Upper lobe of left lung (tissue), 6 donors: ENCODE data around the gene ADAMTS13. TPM values are rescaled to one million over a fixed set of nuclear protein-coding genes. Genes with fewer than 3 reads are reported as not detected.

Source experiments
- ATAC-seq, 2 donors: fragments of 200-7000 bp; cut with Tn5 transposase; one replicate each; pipeline ENCODE4 v1.9.1; 2022; ENCODE audit warnings: mild to moderate bottlenecking in 2 of 2, moderate library complexity in 2 of 2; ENCODE audit not compliant: low FRiP score in 2 of 2
- DNase-seq, 2 donors: peaks; one replicate each; pipeline ENCODE4 v3.0.0-alpha.2; 2019 to 2020
- H3K27ac ChIP-seq, 4 donors: fragments of 200-600 bp; sonication (generic); one replicate each; pipeline ENCODE4 v1.5.1; 2016 to 2019
- H3K27me3 ChIP-seq, 4 donors: fragments of 200-600 bp; sonication (generic); one replicate each; pipeline ENCODE4 v1.5.1; 2017 to 2019
- H3K36me3 ChIP-seq, 4 donors: fragments of 200-600 bp; sonication (generic); one replicate each; pipeline ENCODE4 v1.5.1; 2016 to 2019
- H3K4me1 ChIP-seq, 4 donors: fragments of 200-600 bp; sonication (generic); one replicate each; pipeline ENCODE4 v1.5.1; 2018 to 2019
- H3K4me3 ChIP-seq, 4 donors: fragments of 200-600 bp; sonication (generic); one replicate each; pipeline ENCODE4 v1.5.1; 2017 to 2019; ENCODE audit warnings: mild to moderate bottlenecking in 2 of 4, moderate library complexity in 1 of 4
- H3K9me3 ChIP-seq, 4 donors: fragments of 200-600 bp; sonication (generic); one replicate each; pipeline ENCODE4 v1.5.1; 2018 to 2019
- CTCF ChIP-seq, 6 experiments: fragments of 450-650 bp in 4 of 6; fragments of 200-600 bp in 2 of 6; sonication (generic) in 2 of 6; IDR thresholded peaks; one replicate each; pipeline ENCODE4 v1.5.1; 2016 to 2019; ENCODE audit warnings: antibody characterized with exemption in 6 of 6
- EP300 ChIP-seq, 4 donors: sonication (generic); formaldehyde crosslinking; IDR thresholded peaks; one replicate each; pipeline ENCODE4 v1.5.1; 2017; ENCODE audit warnings: antibody characterized with exemption in 4 of 4, control low read depth in 2 of 4
- POLR2A ChIP-seq, 4 donors: fragments of 450-650 bp; IDR thresholded peaks; one replicate each; pipeline ENCODE4 v1.5.1; 2016 to 2017; ENCODE audit warnings: antibody characterized with exemption in 4 of 4, mild to moderate bottlenecking in 2 of 4
- POLR2AphosphoS5 ChIP-seq, 2 donors: sonication (generic); formaldehyde crosslinking; IDR thresholded peaks; one replicate each; pipeline ENCODE4 v1.5.1; 2017; ENCODE audit warnings: antibody characterized with exemption in 2 of 2
- WGBS, 2 donors: methylation state at CpG; one replicate each; pipeline ENCODE4 v1.1.5; 2017 to 2018; 5-methylcytosine and 5-hydroxymethylcytosine counted together
- total RNA-seq, 6 donors: library from RNA; depleted of rRNA in 4 of 6; stranded (reverse); fragments of >200 nt in 4 of 6; gene quantifications; one replicate each; pipeline versions ENCODE4 v1.1.0 to v1.2.1, GENCODE V29; 2016 to 2021
- donor health status: DM: no; HTN: no; CAD: no; lungs with moderate emphysema.
- donor health status: DM: no; HTN: yes; CAD: no; lungs with severe emphysema.

Gene ADAMTS13
- total RNA-seq, 6 donors from 2014 or later, result 1.4 to 9.4 (median 2.5) TPM

- DNase-seq (no peak), ATAC-seq (no peak)
- no peak overlapping the region for H3K4me3 ChIP-seq
- 96 to 97% methylated on average over 1 of the region's 1 CpG for WGBS, 2 donors
- H3K27me3 ChIP-seq, result no peaks in the 10 kb centered on the region
- TF ChIP-seq EP300 (IDR thresholded peaks at IDR 0.05), result no peak
- no peak for TF ChIP-seq POLR2A (IDR thresholded peaks at IDR 0.05)
- TF ChIP-seq POLR2AphosphoS5 (IDR thresholded peaks at IDR 0.05), result no peak
- no peak for TF ChIP-seq CTCF (IDR thresholded peaks at IDR 0.05)
- no peak overlapping the region for H3K27ac ChIP-seq
- H3K36me3 ChIP-seq, result no peaks in the 10 kb centered on the region
- H3K9me3 ChIP-seq, result peaks cover 8 to 15% (median 14%) of the 10 kb centered on the region in 4 donors
- H3K4me1 ChIP-seq, result peaks cover 0 to 27% (median 6%) of the 10 kb centered on the region in 4 donors
Measured at GRCh38 chr9:133502112-133502511, 79.9 kb downstream of the ADAMTS13 start.

GRCh38 chr9:133505186-133505830 lies 83.1 kb downstream of the ADAMTS13 start:
- H3K27me3 ChIP-seq, result no peaks in the 10 kb centered on the region
- H3K9me3 ChIP-seq, result peaks cover 8 to 15% (median 14%) of the 10 kb centered on the region in 4 donors
- H3K4me3 ChIP-seq, result no peak overlapping the region
- no peaks in the 10 kb centered on the region for H3K36me3 ChIP-seq
- ATAC-seq (peak in 1 of 2 donors; percentile 28), DNase-seq (no peak)
- no peak for TF ChIP-seq POLR2AphosphoS5 (IDR thresholded peaks at IDR 0.05)
- TF ChIP-seq EP300 (IDR thresholded peaks at IDR 0.05), result no peak
- no peak for TF ChIP-seq POLR2A (IDR thresholded peaks at IDR 0.05)
- TF ChIP-seq CTCF (IDR thresholded peaks at IDR 0.05), result no peak
- WGBS, 2 donors, result 86 to 91% methylated on average over 7 to 13 of the region's 13 CpGs
- H3K27ac ChIP-seq, result peak overlapping the region; percentile 30 to 75 (median 54)
- H3K4me1 ChIP-seq, result peaks cover 13 to 33% (median 14%) of the 10 kb centered on the region in 4 donors

- H3K36me3 ChIP-seq, result no peaks in the 10 kb centered on the region
- 81 to 95% methylated on average over 3 to 21 of the region's 23 CpGs for WGBS, 2 donors
- ATAC-seq (peak; percentile 40 to 86), DNase-seq (peak in 1 of 2 donors; percentile 84)
- H3K27ac ChIP-seq, result peak overlapping the region; percentile 30 to 75 (median 54)
- H3K9me3 ChIP-seq, result peaks cover 8 to 15% (median 14%) of the 10 kb centered on the region in 4 donors
- TF ChIP-seq CTCF (IDR thresholded peaks at IDR 0.05), result no peak
- no peak for TF ChIP-seq POLR2AphosphoS5 (IDR thresholded peaks at IDR 0.05)
- TF ChIP-seq POLR2A (IDR thresholded peaks at IDR 0.05), result no peak
- no peak for TF ChIP-seq EP300 (IDR thresholded peaks at IDR 0.05)
- H3K4me3 ChIP-seq, result no peak overlapping the region
- H3K4me1 ChIP-seq, result peaks cover 13 to 33% (median 14%) of the 10 kb centered on the region in 4 donors
- no peaks in the 10 kb centered on the region for H3K27me3 ChIP-seq
Measured at GRCh38 chr9:133505901-133506652, 83.9 kb downstream of the ADAMTS13 start.

GRCh38 chr9:133506653-133507038 lies 84.5 kb downstream of the ADAMTS13 start:
- Histone ChIP-seq H3K27me3 (no peaks in the 10 kb centered on the region), H3K27ac (peak overlapping the region in 3 of 4 donors; percentile 42 to 75 (median 67)), H3K4me3 (no peak overlapping the region), H3K9me3 (peaks cover 5 to 11% (median 9%) of the 10 kb centered on the region in 4 donors), H3K36me3 (no peaks in the 10 kb centered on the region), H3K4me1 (peaks cover 13 to 33% (median 14%) of the 10 kb centered on the region in 4 donors)
- peak; percentile 62 to 78 for ATAC-seq
- 56 to 74% methylated on average over 7 to 18 of the region's 18 CpGs for WGBS, 2 donors
- TF ChIP-seq POLR2A (IDR thresholded peaks at IDR 0.05) (no peak), POLR2AphosphoS5 (IDR thresholded peaks at IDR 0.05) (peak; percentile 31 to 41), CTCF (IDR thresholded peaks at IDR 0.05) (no peak), EP300 (IDR thresholded peaks at IDR 0.05) (no peak)
- peak; percentile 48 to 89 for DNase-seq
